Measurements from ENCODE around the gene CEP128.

The CEP128 gene

GRCh38 chr14:80658155-80658554 is 283.4 kb downstream of the CEP128 start:
- POLR2A ChIA-PET, result no interaction called here

GRCh38 chr14:80653956-80654355 is 287.6 kb downstream of the CEP128 start:
- TF ChIP-seq NFRKB (IDR thresholded peaks at IDR 0.05), result no peak
- no peak for TF ChIP-seq SUZ12 (IDR thresholded peaks at IDR 0.05)
- TF ChIP-seq CTBP1 (IDR thresholded peaks at IDR 0.05; ENCODE audit: borderline replicate concordance), result no peak
- no peak for TF ChIP-seq ZNF384 (IDR thresholded peaks at IDR 0.05)
- no peak for TF ChIP-seq FOXM1 (IDR thresholded peaks at IDR 0.05; ENCODE audit: borderline replicate concordance)
- ChIA-PET POLR2A (no interaction called here), CTCF (no interaction called here)
- no peak for DNase-seq (ENCODE audit: extremely low spot score)

More at GRCh38 chr14:80658155-80658554, 283.4 kb downstream of the CEP128 start:
- TF ChIP-seq BHLHE40 (IDR thresholded peaks at IDR 0.05; ENCODE audit: borderline replicate concordance) (no peak), NFRKB (IDR thresholded peaks at IDR 0.05) (no peak), TARDBP (IDR thresholded peaks at IDR 0.05) (no peak), LEF1 (IDR thresholded peaks at IDR 0.05; ENCODE audit: borderline replicate concordance) (no peak), SP1 (IDR thresholded peaks at IDR 0.05) (no peak), L3MBTL2 (conservative IDR thresholded peaks at IDR 0.05) (no peak), CTBP1 (IDR thresholded peaks at IDR 0.05; ENCODE audit: borderline replicate concordance) (no peak), SUZ12 (IDR thresholded peaks at IDR 0.05) (no peak), FOXK2 (IDR thresholded peaks at IDR 0.05) (no peak), ARNT (IDR thresholded peaks at IDR 0.05) (no peak), ZNF384 (IDR thresholded peaks at IDR 0.05) (no peak), HDGF (IDR thresholded peaks at IDR 0.05; ENCODE audit: borderline replicate concordance) (no peak), ELF4 (IDR thresholded peaks at IDR 0.05) (no peak), FOXA1 (IDR thresholded peaks at IDR 0.05) (no peak)
- CTCF ChIA-PET, result no interaction called here
- DNase-seq (ENCODE audit: extremely low spot score), result no peak

- no peak for TF ChIP-seq ZNF384 (IDR thresholded peaks at IDR 0.05)
- no peak for TF ChIP-seq ARNT (IDR thresholded peaks at IDR 0.05)
- no peak for TF ChIP-seq BHLHE40 (IDR thresholded peaks at IDR 0.05; ENCODE audit: borderline replicate concordance)
- no peak for TF ChIP-seq L3MBTL2 (conservative IDR thresholded peaks at IDR 0.05)
- TF ChIP-seq HDGF (IDR thresholded peaks at IDR 0.05; ENCODE audit: borderline replicate concordance), result no peak
- TF ChIP-seq ELF4 (IDR thresholded peaks at IDR 0.05), result no peak
- no peak for TF ChIP-seq SUZ12 (IDR thresholded peaks at IDR 0.05)
- no peak for TF ChIP-seq NFRKB (IDR thresholded peaks at IDR 0.05)
- POLR2A ChIA-PET, result no interaction called here
- no peak for DNase-seq (ENCODE audit: extremely low spot score)
- CTCF ChIA-PET, result no interaction called here
Measured at GRCh38 chr14:80645667-80646413, 295.7 kb downstream of the CEP128 start.

GRCh38 chr14:80644826-80645225 is 296.7 kb downstream of the CEP128 start:
- CTCF ChIA-PET, result no interaction called here
- POLR2A ChIA-PET, result no interaction called here
- no peak for DNase-seq (ENCODE audit: extremely low spot score)
- TF ChIP-seq ELF4 (IDR thresholded peaks at IDR 0.05) (no peak), ZNF384 (IDR thresholded peaks at IDR 0.05) (no peak), CTBP1 (IDR thresholded peaks at IDR 0.05; ENCODE audit: borderline replicate concordance) (no peak), BHLHE40 (IDR thresholded peaks at IDR 0.05; ENCODE audit: borderline replicate concordance) (no peak), TARDBP (IDR thresholded peaks at IDR 0.05) (no peak), FOXK2 (IDR thresholded peaks at IDR 0.05) (no peak), FOXM1 (IDR thresholded peaks at IDR 0.05; ENCODE audit: borderline replicate concordance) (no peak), SUZ12 (IDR thresholded peaks at IDR 0.05) (no peak), L3MBTL2 (conservative IDR thresholded peaks at IDR 0.05) (no peak)
- TF ChIP-seq, protein P1, sequence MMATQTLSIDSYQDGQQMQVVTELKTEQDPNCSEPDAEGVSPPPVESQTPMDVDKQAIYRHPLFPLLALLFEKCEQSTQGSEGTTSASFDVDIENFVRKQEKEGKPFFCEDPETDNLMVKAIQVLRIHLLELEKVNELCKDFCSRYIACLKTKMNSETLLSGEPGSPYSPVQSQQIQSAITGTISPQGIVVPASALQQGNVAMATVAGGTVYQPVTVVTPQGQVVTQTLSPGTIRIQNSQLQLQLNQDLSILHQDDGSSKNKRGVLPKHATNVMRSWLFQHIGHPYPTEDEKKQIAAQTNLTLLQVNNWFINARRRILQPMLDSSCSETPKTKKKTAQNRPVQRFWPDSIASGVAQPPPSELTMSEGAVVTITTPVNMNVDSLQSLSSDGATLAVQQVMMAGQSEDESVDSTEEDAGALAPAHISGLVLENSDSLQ (IDR thresholded peaks at IDR 0.05), result no peak

DNA sequence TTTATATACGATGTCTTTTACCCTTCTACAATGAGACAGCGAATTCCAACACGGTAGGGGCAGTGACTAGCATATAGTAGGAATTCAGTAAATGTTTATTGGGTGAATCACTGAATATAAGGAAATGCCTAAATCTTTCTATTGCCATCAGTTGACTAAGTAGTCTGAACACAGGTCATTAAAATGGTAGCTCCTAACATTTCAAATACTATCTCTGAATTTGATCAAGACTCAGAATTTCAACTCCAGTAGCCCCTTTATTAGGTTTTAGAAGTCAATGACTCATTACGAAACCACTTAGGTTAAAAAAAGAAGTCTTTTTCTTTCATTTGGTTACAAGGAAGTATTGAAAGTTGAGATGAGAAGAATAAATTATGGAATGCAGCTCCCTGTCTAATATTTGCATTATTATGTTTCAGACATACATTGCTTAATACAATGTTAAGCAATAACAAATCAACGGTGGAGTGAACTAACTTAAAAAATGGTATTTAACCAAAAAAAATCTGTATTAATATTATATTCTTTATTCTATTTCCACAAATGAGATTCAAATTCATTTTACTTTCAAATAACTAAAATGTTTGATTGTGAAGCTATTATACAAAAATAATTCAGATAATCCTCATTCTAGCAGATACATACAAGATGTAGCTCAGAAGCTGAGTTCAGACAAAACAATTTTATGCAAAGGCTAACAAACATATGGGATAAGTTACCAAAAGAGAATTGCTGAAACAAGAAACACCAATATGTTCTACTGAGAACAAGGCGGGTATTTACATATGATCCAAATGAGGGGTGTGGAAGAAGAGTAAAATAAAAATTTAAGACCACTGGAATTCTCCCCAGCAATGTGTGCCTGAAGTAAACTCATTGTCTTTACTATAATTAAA is 302.7 kb downstream of the CEP128 start:
- POLR2A ChIA-PET, result no interaction called here
- CTCF ChIA-PET, result no interaction called here
- no peak for DNase-seq (ENCODE audit: extremely low spot score)
- TF ChIP-seq ZNF384 (IDR thresholded peaks at IDR 0.05), result no peak

GRCh38 chr14:80637756-80638619 is 303.6 kb downstream of the CEP128 start:
- ChIA-PET POLR2A (no interaction called here), CTCF (no interaction called here)
- no peak for DNase-seq (ENCODE audit: extremely low spot score)
- no peak for TF ChIP-seq SP1 (IDR thresholded peaks at IDR 0.05)
- no peak for TF ChIP-seq ELF4 (IDR thresholded peaks at IDR 0.05)
- no peak for TF ChIP-seq CTBP1 (IDR thresholded peaks at IDR 0.05; ENCODE audit: borderline replicate concordance)
- no peak for TF ChIP-seq SUZ12 (IDR thresholded peaks at IDR 0.05)
- TF ChIP-seq BHLHE40 (IDR thresholded peaks at IDR 0.05; ENCODE audit: borderline replicate concordance), result no peak
- TF ChIP-seq ARNT (IDR thresholded peaks at IDR 0.05), result no peak
- no peak for TF ChIP-seq FOXA1 (IDR thresholded peaks at IDR 0.05)
- no peak for TF ChIP-seq ZNF384 (IDR thresholded peaks at IDR 0.05)
- no peak for TF ChIP-seq L3MBTL2 (conservative IDR thresholded peaks at IDR 0.05)

GRCh38 chr14:80636071-80636470 is 305.5 kb downstream of the CEP128 start:
- no peak for DNase-seq (ENCODE audit: extremely low spot score)
- TF ChIP-seq TARDBP (IDR thresholded peaks at IDR 0.05) (no peak), NFRKB (IDR thresholded peaks at IDR 0.05) (no peak)

More at GRCh38 chr14:80636071-80636470, 305.5 kb downstream of the CEP128 start:
- ChIA-PET POLR2A (no interaction called here), CTCF (no interaction called here)

All from HEK293T (cell line).